NCI-H510A (cell line): ENCODE data around the gene DENND2A.

ENCODE experiments used
- DNase-seq: peaks from one replicate; lab custom pipeline; 2025; lab: John Stamatoyannopoulos, UW

DENND2A gene

DNA sequence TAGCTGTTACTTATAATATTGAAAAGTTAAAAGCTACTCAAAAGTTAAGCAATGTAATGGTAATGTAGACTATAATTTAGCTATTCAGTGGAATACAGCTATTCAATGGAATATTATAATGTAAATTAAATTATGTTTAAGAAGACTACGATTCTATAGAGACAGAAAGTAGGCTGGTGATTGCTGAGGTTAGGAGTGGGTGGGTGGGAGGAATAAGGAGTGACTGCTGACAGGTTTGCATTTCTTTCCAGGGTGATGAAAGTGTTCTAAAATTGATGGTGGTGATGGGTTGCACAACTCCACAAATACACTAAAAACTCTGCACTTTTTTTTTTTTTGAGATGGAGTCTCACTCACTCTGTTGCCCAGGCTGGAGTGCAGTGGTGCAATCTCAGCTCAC, 21.4 kb downstream of the DENND2A start:
- DNase-seq, result no peak

DNA sequence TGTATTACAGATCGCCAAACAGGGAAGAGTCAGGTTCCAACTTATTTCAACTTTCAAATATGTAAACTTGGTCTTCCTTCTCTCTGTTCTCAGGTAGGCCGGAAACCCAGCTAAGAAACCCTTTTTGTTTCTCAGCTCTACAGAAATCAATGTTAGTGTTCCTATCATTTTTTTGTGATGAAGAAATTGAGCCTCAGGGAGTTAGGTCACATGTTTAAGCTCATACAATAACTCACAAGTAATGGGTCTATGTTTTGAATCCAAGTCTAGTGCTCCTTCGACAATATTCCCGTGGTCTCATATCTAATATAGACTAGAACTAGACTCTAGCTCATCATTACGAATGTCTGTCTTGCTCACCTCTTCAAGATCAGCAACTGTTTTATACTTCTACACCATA, 22.3 kb downstream of the DENND2A start:
- DNase-seq, result no peak

DNA sequence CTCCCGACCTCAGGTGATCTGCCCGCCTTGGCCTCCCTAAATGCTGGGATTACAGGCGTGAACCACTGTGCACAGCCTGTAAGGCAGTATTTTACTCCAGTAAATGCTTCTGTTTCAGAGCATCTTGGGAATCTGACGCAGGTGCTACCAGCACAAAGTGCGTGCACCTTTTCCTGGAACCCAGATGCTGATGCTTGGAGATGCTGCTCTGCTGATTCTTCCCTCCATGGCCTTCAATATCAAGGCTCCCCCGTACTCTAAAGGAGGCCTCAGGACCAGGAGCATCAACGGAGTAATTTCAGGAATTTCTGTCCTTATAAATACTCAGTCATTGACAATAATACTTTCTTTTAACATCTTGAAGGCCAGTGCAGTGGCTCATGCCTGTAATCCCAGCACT, 23.5 kb downstream of the DENND2A start:
- DNase-seq, result no peak

- DNase-seq, result no peak
Observed at GRCh38 chr7:140616328-140616727, 24.3 kb downstream of the DENND2A start.

- no peak for DNase-seq
Observed at GRCh38 chr7:140611641-140612040, 29.0 kb downstream of the DENND2A start.

GRCh38 chr7:140610204-140611165, 30.1 kb downstream of the DENND2A start:
- DNase-seq, result no peak

DNA sequence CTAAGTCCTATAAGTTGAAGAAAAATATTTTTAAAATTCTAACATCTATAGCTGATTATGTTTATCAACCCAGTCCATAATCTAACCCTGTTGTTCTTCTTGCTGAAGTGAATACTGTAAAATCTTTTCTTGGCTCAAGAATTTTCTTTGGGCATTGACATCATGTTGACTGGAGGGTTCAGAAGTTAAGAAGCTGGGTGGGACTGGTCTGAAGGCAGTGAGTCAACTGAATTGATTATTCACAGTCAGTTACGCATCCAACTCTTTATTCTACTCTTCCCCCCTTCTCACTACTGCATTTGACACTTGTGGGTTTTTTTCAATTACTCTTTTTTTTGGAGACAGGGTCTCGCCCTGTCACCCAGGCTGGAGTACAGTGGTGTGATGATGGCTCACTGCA, 31.0 kb downstream of the DENND2A start:
- no peak for DNase-seq

DNA sequence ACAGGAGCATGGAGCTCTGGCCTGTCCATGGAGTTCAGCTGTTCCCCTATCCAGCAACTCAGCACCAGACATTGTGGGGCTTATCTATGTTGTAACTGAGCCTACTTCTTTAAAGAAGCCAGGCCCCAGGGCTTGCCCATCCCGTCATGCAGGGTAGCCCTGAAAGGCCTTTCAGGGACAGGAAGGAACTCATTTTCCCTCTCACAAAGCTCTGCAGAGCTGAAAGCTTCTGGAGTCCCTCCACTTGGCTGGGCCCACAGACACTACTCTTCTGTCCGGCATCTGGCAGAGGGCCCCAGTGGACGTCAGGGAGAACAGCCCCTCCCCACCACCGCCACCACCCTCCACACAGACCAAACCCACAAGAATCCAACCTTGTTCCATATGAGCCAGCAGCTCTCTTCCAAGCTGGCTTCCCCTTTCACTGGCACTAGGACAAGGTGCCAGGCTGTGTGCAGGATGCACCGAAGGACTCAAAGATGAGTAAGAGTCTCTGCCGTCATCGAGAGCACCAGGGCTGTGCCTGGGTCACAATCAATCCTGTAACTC, 33.1 kb downstream of the DENND2A start:
- no peak for DNase-seq

DNA sequence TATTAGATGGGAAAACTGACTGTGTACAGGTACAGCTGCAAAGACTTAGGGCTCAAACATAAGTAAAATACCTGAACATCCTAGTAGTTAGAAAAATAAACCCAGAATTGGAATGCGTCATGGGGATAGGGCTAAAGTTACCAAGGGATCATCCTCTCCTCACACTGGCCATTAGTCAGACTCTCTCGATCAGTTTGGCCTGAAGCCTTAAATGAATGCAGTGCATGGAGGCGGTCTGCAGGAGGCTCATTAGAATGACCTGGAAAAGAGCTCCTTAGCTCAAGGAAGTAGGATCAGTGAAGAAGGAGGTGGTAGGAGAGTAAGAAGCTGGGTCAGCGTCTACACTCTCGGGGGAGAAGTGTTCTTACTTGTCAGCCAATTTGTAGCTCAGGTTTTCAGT, 35.3 kb downstream of the DENND2A start:
- no peak for DNase-seq

DNA sequence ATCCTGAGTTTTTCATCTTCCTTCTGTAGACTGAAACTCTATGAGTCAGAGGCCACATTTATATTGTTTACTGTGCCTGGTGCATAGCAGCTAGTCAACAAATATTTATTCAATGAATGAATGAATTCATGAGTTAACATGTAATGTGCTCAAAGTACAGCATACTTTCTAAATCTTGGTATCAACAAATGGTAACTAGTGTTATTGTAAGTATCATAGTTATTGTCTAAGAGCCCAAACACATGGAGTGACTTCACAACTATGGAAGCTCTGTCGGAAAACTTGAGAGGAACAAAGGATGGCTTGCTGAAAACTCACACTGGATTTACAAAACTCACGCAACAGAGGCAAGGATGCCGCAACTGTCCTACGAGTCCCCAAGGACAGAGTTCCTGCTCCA, 35.9 kb downstream of the DENND2A start:
- no peak for DNase-seq

DNA sequence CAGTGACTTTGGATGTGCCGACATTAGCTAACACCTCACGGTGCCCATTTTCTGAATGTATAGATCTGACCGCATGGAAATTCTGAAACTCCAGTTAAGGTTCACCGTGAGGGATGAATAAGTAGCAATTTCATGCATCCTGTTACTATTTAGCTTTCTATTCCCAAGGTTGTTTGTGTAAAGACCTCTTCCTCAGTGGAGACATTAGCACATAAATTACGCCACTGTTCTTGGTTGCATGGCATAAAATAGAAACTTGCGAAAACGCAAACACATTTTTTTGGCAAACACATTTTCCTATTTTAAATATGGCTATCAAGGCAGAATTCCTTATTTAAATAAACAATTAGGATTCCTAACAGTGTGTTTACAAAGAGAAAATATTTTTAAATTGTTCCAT, 36.5 kb downstream of the DENND2A start:
- DNase-seq, result no peak

DNA sequence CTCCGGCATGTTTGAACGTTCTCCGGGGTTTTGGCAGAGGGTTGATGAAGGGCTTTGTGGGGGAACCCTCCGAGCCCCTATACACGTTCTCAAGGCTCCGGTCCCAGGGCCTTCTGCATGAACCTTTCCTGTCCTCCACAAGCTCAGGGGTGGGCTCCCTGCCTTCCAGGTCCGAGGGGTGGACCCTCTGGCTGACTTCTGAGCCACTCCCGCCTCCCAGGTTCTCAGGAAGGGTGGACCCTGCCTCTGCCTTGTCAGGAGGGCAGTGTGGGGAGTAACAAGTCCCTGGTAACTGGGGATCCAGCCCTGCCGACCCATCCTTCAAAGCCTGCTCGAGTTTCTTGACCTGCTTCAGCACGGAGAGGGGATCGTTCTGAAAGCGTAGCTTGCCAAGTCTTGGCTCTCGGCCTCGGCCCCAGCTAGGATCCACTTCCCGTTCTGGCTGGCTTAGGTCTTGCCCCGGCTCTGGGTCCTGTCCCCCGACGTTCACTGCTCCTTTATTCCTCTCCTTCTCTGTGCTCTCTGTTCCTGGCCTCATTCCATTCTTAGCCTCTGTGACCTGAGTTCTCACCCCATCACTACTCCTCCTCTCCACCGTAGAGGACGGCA, 38.9 kb downstream of the DENND2A start:
- no peak for DNase-seq

DNA sequence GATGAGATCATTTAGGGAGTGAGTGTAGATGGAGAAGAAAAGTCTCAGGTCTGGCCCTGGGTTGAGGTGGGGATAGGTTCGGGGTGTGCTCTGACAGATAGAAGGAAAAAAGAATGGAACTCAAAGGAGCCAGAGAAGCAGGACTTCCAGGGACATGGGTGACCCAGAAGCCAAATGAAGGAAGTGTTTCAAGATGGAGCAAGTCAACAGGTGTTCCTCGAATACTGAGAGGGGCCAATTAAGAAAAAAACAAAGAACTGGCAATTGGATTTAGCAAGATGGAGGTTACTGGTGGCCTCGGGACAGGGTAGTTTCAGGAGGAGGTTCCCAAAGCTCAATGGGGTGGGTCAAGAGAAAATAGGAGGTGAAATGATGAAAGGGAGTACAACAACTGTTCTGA, 40.3 kb downstream of the DENND2A start:
- no peak for DNase-seq

GRCh38 chr7:140597428-140597949, 43.1 kb downstream of the DENND2A start:
- DNase-seq, result no peak

GRCh38 chr7:140596519-140597427, 43.8 kb downstream of the DENND2A start:
- no peak for DNase-seq

- DNase-seq, result no peak
Observed at GRCh38 chr7:140595468-140596092, 45.0 kb downstream of the DENND2A start.

DNA sequence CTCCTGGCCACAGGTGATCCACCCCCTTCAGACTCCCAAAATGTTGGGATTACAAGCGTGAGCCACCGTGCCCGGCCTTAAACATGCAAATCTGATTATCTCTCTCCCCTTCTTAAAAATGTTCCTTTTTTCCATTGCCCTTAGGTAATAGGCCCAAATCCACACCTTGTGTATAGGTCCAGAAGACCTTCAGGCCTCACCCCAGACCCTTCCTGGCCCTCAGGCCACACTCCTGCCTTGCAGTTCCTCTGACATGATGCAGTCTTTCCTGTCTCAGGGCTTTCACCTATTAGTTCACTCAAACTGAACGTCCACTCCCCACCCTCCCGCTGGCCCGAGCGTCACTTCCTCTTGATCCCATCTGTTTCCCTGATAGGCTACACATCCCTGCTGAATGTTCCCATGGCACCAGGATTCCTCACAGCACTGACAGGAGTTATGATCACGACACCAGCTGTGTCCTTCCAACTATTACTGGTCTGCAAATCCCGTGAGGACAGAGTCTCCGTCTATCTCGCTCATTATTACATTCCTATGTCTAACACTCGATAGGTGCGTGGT, 46.4 kb downstream of the DENND2A start:
- no peak for DNase-seq

- DNase-seq, result no peak
Observed at GRCh38 chr7:140593672-140593982, 47.0 kb downstream of the DENND2A start.

GRCh38 chr7:140592964-140593671, 47.5 kb downstream of the DENND2A start:
- no peak for DNase-seq

DNA sequence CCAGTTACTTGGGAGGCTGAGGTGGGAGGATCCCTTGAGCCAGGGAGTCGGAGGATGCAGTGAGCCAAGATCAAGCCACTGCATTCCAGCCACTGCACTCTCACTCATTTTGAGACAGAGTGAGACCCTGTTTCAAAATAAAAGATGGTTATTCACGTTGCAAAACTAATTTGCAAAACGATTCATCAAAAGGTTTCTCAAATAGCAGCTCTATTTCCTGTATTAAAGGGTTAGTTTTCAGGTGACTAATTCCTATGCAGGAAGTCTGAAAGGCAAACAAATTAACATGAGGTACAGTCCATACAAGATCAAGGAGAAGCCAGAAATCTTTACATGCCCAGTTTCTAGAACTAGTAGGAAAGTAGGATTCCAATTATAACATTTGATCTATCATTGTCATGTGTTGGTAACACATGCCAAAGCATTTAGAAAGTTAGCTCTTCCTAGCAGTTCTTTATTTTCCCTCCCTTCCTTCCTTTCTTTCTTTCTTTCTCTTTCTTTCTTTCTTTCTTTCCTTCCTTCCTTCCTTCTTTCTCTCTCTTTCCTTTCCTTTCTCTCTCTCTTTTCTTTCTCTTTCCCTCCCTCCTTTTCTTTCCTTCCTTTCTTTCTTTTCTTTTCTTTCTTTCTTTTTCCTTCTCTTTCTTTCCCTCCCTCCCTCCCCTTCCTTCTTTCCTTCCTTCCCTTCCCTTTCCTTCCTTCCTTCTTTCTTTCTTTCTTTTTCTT, 49.3 kb downstream of the DENND2A start:
- DNase-seq, result no peak
